HG03432 (cell line): ENCODE results near the gene PDE4DIP.
"Not testable (repeated sequence)": the region's sequence is repeated elsewhere in the genome, so short reads cannot be mapped to it uniquely, and the experiment has no call there.

ENCODE experiments used
- ATAC-seq: cut with Tn5 transposase; IDR thresholded peaks from one replicate; pipeline ENCODE4 v1.9.1; 2021; ENCODE audit warnings: mild to moderate bottlenecking, moderate library complexity; ENCODE audit not compliant: unreplicated experiment

The PDE4DIP gene

DNA sequence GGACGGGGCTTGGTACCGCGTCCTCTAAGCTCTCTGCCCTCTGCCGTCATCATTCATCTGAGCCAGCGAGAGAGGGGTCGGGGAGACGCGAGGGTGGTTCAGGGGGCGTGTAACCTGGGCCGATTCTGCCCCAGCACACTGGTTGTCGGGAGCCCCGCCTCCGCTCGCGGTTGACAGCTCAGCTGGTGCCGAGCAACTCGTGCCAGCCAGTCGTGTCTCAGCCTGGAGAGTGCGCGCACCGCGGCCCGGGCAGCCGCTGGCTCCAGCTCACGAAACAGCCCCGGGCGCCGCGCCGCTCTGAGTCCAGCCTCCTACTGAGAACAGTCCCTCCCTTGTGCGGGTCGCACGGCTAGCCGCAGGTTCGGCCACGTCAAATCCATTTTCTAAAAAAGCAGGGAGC lies at the start of gene PDE4DIP:
PDE4DIP (plus strand) TSS at position 209 of the 400 bp plus-strand sequence. CDS start 347 bp downstream, outside the sequence.
- ATAC-seq, result not testable (repeated sequence)

DNA sequence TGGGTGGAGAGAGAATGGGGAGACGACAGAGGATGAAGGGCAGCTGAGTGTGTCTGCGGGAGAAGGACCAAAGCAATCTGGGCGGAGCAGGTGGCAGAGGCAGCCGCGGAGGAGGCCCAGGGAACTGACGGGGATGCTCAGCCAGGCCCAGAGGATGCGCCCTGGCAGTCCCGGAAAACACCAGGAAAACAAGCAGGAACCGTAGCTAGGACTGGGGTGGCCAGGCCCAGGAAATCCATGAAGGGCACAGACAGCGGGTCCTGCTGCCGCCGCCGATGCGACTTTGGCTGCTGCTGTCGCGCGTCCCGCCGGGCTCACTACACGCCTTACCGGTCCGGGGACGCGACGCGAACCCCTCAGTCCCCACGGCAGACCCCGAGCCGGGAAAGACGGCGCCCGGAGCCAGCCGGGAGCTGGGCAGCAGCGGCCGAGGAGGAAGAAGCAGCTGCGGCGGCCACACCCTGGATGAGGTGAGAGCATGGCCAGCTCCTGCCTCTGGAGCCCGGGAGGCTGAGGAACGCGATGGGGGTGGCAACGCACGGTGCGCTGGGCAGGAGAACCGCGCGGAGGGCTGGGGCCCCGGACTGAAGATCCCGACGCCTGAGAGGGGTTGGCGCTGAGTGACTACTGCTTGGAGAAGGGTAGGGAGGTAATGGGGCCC lies 35.8 kb upstream of the PDE4DIP start:
- ATAC-seq, result not testable (repeated sequence)

DNA sequence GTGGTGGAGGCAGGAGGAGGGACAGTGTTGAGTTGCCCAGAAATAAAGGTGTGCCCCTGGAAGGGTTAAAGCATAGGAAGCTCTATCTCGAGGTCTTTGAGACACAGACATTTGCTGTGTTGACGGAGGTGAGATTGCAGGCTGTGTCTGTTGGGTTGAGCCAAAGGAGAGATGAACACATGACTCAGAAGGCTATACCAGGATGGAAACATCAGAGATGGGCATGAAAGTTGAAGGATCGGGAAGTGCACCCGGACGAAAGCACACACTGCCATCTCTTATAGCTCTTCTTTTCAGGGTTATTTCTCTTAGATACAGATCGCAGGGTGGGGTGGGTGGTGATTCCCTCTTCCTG lies 35.3 kb upstream of the PDE4DIP start:
- ATAC-seq, result not testable (repeated sequence)

DNA sequence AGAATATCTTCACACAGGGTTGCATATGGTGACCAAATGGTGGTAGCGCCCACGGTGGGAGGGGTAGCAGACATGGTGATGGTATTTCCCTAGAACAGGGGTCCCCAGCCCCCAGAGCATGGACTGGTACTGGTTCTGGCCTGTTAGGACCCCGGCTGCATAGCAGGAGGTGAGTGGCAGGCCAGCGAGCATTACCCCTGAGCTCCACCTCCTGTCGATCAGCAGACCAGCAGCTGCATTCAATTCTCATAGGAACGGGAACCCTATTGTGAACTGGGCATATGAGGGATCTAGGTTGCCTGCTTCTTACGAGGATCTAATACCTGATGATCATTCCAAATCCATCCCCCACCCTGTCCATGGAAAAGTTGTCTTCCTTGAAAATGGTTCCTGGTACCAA lies 22.0 kb upstream of the PDE4DIP start:
- not testable (repeated sequence) for ATAC-seq

DNA sequence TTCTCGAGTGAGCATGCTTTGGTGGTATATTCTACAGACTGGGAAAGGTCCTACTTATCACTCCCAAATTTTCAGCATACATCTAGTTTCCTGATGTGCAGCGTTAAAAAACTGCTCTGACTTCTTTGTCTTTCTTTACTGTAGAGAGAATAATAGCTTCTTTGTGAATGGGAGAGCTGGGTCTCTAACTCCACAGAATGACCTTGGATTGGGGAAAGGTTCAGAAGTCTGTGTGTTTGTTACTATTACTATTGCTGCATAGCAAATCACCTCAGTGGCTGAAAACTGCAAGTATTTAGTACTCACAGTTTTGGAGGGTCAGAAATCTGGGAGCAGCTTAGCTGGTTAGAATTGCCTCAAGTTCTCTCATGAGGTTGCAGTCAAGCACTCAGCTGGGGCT lies 20.4 kb upstream of the PDE4DIP start:
- not testable (repeated sequence) for ATAC-seq

DNA sequence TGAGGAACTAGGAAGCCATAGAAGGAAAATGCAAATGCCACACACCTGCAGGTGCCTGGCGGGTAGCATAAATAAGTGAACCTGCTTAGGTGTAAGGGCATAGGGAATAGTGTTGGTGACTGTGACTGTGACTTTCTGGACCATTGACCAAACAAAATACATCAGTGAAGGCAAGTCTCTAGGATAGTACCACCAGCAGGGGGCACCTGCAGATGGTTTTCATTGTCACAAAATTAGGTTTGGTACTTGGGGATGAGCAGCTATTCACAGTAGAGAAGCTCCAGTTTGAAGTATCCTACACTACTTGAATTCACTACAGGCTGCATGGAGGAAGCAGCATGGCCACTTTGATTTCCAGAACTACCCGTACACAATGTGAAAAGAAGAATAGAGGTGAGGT lies 19.2 kb upstream of the PDE4DIP start:
- ATAC-seq, result not testable (repeated sequence)

DNA sequence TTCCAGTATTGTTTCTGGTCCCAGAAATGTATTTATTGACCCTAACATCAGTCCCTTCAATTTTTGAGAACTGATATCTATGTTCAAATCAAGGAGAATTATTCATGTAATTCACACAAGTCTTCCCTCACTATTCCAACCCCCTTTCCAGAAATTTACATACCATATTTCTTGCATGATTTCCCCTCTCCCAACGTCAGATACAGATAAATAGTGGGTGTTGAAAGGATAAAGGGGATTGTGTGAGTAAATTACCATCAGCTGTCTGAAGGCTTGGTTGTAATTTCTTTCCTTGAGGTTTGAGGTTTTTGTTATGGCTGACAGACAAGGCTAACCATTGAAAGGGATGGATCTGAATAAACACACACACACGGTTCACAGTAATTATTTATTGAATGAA lies 15.7 kb upstream of the PDE4DIP start:
- ATAC-seq, result not testable (repeated sequence)

DNA sequence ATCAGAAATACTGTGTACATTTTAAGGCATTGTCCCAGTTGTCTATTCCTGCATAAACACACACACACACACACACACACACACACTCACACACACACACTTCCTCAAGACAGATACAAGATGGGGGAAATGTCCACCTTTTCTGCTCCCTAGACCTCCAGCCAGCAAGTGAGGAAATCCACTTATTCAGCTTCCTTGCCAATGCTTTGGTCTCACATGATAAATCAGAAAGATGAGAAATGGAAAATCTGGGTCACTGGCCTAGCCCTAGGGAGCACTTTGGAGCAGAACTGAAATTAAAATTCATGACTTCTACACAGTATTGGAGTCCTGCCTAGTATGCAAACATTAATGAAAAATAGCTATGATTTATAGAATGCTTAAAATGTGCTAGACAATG lies 15.3 kb upstream of the PDE4DIP start:
- ATAC-seq, result not testable (repeated sequence)

DNA sequence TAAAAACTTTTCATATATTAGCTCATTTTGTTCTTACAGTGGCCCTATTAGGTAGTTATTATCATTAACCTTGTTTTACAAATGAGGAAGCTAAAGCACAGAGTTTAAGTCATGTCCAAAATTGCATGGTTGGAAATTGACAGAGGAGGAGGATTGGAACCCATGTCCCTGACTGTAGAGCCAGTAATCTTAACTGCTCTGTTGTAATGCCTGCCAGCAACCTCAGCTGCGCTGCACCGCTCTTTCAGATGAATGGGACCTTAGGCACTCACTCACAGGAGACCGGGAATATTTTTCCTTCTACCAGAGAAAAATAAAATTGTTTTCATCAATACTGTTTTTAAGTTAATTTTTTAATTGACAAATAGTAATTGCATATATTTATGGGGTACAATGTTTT lies 14.9 kb upstream of the PDE4DIP start:
- ATAC-seq, result not testable (repeated sequence)

DNA sequence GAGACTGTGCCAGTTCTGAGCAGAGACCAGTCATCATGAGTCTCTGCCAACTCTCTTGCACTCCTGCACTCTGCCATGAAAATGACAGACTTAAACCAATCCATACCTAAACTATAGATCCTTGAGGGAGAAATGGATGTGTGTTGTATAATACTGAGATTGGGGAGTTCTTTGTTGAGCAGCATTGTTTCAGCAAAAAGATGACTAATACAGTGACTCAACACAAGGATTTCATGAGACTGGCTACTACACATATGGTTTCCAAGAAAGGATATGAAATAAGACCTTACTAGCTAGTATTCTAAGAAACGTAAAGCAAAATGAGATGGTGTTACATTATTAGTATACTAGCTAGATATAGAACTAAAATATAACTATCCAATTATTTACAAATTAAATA lies 3.0 kb upstream of the PDE4DIP start:
- ATAC-seq, result not testable (repeated sequence)

DNA sequence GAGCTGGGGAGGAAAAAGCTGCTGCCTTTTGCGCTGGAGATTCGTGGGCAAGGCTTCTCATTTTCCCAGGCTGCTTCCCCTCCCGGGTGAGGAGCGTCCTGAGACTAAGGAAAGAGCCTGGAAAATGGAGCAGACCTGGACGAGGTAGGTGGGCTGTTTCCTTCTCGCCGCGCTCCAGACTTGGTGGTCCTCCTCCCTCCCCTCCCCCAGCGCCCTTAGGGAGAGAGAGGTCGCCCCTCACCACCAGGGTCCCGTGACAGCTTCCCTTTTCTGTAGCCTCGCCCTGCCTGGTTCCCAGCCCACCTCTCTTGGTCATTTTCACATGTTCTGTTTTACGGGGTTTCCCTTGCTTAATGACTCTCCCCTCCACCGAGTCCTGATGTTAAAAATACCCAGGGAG lies 423 bp downstream of the PDE4DIP start:
- not testable (repeated sequence) for ATAC-seq

DNA sequence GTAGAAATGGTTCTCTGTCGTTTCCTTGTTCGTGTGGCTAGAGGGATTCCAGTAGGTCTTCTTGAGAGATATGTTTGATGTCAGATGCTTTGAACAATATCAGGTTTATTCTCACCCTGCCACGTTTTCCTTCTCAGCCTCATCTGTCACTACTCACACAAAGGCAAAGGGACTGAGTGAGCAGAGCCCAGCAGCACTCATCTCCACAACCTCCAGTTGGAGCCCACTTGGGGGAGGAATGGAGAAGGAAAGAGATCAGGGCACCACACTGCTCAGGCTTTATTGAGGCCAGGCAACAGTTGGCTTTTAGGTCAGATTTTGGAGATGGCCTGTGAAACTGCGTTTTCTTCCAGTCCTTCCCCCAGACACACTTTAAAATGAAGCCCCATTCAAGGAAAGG lies 840 bp downstream of the PDE4DIP start:
- not testable (repeated sequence) for ATAC-seq

DNA sequence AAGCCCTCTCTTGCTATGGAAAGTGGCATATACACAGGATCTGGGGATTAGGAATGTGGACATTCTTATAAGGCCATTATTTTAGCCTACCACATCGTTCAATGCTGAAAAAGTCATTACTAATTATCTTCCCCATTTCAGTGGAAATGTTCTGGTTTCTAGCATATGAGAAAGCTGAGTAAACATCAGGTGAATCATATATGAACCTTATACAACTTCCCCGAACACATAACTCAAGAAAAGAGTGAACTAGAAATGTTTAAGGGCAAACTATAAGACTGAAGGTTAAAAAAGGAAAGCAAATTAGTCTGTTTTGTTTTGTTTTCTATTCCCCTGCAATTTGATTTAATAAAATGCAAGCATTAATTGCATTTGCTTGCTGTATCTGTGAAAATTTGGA lies 6.1 kb downstream of the PDE4DIP start:
- not testable (repeated sequence) for ATAC-seq

DNA sequence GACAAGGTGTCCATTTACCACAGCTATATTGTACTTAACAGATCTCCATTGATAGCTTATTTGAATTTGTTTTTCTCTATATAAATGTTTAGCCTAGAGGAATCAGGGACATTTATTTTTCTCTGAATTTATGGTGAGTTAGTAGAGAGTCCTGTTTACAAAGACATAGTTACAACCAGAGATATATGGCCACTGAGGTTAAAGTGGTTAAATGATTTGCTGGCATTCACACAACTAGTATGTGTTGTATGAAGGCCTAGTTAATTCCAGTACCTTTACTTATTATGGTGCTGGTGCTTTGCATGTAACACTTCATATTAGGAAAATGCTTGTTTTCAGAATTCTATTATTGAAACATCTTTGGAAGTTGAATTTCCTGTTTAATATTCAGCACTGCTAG lies 6.6 kb downstream of the PDE4DIP start:
- not testable (repeated sequence) for ATAC-seq

DNA sequence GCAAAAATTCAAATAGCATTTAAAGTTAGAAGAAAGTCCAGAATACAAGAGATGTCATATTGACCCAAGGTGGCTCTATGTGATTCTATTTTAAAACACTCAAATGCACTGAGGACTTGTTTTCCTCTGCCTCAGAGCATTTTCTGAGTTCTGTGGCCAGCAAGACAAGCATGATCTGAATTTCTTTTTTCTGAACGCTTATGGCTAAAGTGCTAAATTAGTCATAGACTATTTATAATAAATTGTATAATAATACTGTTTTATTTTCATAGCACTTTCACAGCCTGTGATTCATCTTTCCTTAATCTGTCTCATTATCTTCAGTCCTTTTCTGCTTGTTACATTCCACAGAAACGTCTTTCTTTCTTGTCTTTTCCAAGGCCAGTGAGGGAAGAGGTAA lies 7.5 kb downstream of the PDE4DIP start:
- ATAC-seq, result not testable (repeated sequence)

DNA sequence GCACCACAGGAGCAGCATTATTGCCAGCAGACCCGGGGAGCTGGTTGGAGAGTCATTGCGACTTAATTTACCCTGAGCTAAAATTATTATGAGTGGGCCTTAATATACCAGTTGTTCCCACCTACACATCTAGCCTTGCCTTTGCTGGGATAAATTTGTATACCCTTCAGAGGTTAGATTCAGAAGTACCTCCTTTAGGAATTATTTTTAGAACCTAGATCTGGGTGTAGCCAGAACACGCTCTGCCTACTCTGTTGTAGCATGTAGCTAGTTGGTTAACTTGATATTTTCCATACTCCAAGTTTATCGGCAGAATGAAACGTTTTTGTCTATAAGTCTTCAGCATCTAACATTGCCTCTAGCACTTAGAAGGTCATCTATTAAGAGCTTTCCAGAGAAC lies 9.1 kb downstream of the PDE4DIP start:
- not testable (repeated sequence) for ATAC-seq

DNA sequence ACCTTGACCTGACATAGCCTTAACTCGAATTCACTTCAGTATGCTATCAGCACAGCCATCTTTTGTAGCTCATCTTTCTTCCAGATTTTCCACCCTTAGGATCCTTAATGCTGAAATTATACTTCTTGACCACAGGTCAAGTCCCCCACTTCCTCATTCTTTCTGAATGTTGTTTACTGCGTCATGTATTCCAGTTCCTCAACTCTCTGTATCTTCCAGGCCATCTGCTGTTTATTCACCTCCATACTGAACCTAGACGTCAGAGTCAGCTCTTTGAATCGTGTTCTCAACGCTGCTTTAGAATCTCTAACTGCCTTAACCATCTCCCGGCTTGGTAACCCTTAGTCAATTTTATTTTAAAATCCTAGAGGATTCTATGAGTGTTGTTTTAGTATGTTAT lies 9.8 kb downstream of the PDE4DIP start:
- ATAC-seq, result not testable (repeated sequence)

DNA sequence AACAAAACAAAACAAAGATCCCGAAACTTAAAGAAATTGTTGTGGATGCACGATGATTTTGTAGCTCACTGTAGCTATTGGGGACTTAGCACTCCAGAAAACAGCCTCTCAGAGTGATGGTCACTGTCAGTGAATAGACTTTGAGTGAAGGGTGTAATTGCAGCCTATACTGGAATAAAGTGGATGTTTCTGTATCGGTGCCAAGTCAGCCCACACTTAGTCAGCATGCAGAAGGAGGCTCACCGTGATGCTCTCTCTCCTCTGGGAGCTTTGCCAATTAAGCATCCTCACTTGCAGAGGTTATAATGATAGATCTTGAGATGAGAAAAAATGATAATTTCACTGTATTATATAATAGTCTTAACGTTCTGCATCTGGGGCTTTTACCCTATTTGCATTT lies 11.1 kb downstream of the PDE4DIP start:
- not testable (repeated sequence) for ATAC-seq

DNA sequence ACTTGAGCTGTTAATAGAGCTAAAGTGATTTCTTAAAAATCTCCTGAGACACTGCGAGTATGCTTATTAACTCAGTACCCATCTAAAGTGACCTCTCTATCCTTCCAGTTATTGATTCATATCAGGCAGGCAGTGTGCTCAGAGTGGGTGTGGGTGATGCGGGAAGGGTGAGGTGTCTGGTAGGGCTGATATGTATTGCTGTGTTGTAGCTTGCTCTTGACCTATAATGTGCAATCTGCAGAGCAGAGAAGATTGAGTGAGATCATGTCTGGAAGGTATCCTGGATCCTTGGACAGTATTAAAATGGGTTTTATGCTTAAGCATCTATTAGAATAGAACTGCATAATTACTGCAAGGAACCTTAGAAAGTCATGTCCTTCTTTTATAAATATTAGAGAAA lies 15.8 kb downstream of the PDE4DIP start:
- not testable (repeated sequence) for ATAC-seq

DNA sequence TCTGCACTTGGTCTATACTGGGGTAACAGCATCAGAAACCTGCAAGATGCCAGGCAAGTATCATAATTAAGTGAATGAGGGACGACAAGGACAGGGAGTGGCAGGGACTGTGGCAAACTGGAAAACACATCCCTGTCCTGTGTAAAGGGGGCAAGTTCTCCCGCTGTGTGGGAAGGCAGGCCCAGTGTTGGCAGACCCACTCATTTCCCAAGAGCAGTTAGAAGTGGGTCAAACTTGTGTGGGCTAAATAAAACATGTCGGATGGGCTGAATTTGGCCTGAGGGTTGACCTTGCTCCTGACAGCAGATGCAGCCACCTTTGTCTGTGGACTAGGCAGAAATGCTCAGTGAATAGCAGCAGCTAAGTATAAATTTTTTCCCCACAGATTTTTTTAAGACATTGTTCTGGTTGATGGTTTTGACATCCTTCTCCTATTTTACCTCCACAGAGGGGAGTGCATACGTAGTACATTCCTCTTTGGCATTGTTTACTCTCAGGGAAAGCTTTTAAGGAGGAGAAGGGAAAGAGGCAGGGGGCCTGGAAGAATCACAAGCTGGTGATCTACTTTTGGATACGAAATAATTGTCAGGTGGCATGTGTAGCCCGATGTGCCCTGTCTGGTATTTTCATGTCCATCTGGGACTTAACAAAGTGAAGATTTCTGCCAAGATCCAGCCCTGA lies 16.5 kb downstream of the PDE4DIP start:
- not testable (repeated sequence) for ATAC-seq

DNA sequence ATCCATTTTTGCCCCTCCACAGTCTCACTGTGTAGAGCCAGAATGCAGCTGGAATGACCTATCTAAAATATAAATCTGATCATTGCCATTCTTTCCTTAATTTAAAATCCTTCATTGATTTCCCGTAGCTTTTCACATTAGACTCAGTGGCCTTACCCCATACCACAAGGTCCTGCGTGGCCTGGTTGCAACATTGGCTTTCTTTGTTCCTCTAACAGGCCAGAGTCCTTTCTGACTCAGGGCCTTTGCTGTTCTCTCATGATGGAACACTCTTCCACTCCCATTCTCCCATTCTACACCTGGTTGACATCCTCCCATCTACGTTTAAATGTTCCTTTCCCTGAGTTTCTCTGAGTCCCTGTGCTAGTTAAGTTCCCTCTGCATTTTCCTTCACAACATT lies 18.4 kb downstream of the PDE4DIP start:
- ATAC-seq, result not testable (repeated sequence)

DNA sequence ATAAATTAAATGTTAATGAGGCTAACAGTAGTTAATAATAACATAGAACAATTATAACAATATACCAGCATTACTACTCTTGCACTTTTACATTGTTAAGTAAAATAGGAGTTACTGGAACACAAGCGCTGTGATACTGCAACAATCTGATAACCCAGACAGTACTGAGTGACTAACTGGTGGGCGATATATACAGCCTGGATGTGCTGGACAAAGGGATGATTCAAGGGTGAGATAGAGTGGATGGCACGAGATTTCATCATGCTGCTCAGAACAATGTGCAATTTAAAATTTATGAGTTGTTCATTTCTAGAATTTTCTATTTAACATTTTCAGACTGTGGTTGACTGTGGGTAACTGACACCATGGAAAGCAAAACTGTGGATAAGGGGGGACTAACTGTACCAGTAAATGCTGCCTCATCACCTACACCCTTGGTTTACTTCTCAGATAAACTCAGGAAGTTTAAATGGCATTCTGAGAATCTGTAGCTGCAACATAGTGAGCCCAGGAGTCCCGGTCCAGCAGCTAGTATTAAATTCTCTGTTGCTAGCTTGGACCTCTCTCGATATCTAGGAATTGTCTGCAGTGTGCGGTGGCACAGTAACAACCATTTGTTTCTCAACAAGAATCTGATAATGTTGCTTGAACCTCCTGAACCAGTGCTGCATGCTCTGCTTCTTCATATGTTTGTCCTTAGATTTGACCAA lies 24.9 kb downstream of the PDE4DIP start:
- not testable (repeated sequence) for ATAC-seq
